Measurements from ENCODE around the gene SSNA1. TPM values are rescaled to one million over a fixed set of nuclear protein-coding genes. Genes with fewer than 3 reads are reported as not detected.
A peak's percentile ranks its signal among the peaks of the same experiment; 100 is the strongest.

The SSNA1 gene
- total RNA-seq, 2 donors from 2014 or later: 43.7 to 84.7 TPM

DNA sequence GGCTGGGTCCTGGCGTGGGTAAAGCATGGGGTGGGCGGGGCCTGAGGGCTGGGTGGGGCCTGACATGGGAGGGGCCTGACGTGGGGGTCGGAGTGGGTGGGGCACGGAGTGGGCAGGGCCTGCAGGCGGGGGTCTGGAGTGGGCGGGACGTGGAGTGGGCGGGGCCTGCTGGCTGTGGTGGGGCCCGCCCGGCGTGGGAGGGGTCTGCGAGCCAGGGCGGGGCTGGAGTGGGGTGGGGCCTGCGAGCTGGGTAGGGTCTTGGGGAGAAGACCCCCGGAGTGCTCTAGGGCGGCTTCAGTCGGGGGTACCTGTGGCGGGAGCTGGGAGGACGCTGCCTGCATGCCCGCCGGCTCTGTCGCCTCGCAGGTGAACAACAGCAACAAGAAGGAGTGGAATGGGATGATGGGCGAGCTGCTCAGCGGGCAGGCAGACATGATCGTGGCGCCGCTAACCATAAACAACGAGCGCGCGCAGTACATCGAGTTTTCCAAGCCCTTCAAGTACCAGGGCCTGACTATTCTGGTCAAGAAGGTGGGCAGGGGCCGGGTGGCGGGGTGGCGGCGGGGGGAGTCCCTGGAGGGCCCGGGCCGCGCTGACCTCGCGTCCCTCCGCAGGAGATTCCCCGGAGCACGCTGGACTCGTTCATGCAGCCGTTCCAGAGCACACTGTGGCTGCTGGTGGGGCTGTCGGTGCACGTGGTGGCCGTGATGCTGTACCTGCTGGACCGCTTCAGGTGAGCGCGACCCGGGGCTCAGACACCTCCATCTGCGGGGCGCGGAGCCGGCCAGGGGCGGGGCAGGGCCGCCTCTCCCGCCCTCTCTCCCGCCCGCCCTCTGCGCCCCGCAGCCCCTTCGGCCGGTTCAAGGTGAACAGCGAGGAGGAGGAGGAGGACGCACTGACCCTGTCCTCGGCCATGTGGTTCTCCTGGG lies 26.7 kb upstream of the SSNA1 start:
- no peak overlapping the region for H3K27ac Mint-ChIP-seq
- H3K4me3 Mint-ChIP-seq: no peak overlapping the region
- H3K36me3 Mint-ChIP-seq (ENCODE audit: low read depth): no peaks in the 10 kb centered on the region

DNA sequence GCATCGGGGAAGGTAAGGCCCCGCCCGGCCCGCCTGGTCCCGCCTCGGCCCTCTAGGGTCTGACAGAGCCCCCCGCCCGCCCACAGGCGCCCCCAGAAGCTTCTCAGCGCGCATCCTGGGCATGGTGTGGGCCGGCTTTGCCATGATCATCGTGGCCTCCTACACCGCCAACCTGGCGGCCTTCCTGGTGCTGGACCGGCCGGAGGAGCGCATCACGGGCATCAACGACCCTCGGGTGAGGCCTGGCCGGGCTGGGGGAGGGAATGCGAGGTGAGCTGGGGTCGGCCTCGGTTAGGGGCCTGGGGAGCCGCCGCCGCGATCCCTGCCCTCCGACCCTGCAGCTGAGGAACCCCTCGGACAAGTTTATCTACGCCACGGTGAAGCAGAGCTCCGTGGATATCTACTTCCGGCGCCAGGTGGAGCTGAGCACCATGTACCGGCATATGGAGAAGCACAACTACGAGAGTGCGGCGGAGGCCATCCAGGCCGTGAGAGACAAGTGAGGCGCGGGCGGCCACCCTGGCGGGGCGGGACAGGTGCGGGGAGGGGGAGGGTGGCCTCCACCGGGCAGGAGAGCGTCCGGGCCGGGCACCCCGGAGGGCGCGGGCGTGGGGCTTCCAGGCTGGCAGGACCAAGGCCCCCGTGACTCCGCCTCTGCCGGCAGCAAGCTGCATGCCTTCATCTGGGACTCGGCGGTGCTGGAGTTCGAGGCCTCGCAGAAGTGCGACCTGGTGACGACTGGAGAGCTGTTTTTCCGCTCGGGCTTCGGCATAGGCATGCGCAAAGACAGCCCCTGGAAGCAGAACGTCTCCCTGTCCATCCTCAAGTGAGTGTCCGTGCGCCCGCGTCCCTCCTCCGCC lies 25.7 kb upstream of the SSNA1 start:
- Mint-ChIP-seq H3K27me3 (peaks cover 25% of the 10 kb centered on the region), H3K27ac (no peak overlapping the region), H3K4me3 (no peak overlapping the region), H3K9me3 (no peaks in the 10 kb centered on the region), H3K36me3 (ENCODE audit: low read depth) (no peaks in the 10 kb centered on the region), H3K4me1 (peaks cover 5% of the 10 kb centered on the region)
- ATAC-seq (replicated peaks): no peak

More for the DNA sequence above, 26.7 kb upstream of the SSNA1 start:
- H3K27me3 Mint-ChIP-seq: peaks cover 25% of the 10 kb centered on the region
- ATAC-seq (replicated peaks): no peak
- H3K9me3 Mint-ChIP-seq: no peaks in the 10 kb centered on the region
- H3K4me1 Mint-ChIP-seq: peaks cover 5% of the 10 kb centered on the region

DNA sequence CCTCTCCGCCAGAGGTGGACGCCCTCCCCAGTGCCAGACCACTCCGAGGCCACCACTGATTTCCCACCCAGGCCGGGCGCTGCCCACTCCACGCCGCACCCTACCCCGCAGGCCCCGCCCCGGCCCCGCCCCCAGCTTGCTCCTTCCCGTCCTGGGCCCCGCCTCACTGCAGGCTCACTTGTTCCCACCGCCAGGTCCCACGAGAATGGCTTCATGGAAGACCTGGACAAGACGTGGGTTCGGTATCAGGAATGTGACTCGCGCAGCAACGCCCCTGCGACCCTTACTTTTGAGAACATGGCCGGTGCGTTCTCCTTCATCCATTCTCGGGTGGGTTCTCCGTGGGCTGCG lies 25.1 kb upstream of the SSNA1 start:
- no peak for ATAC-seq (replicated peaks)
- Mint-ChIP-seq H3K4me3 (peak overlapping the region; percentile 19), H3K27ac (no peak overlapping the region), H3K4me1 (peaks cover 5% of the 10 kb centered on the region), H3K36me3 (ENCODE audit: low read depth) (no peaks in the 10 kb centered on the region), H3K9me3 (no peaks in the 10 kb centered on the region), H3K27me3 (peaks cover 20% of the 10 kb centered on the region)

DNA sequence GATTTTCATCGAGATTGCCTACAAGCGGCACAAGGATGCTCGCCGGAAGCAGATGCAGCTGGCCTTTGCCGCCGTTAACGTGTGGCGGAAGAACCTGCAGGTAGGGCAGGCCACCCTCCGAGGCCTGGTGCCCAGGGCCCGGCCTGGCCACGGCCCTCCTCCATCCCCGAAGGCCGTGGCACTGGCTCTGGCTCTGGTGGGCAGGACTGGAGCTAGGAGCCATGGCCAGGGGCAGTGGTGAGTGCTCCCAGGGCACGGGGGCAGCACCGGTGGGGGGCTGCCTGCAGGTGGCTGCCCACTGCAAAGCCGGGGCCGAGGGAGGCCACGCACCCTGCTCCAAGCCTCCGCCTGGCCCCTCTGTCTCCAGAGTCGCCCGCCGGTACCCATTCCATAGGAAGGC lies 24.7 kb upstream of the SSNA1 start:
- Mint-ChIP-seq H3K27me3 (peaks cover 20% of the 10 kb centered on the region), H3K27ac (no peak overlapping the region), H3K4me3 (peak overlapping the region; percentile 19), H3K36me3 (ENCODE audit: low read depth) (no peaks in the 10 kb centered on the region), H3K4me1 (peaks cover 5% of the 10 kb centered on the region), H3K9me3 (no peaks in the 10 kb centered on the region)
- no peak for ATAC-seq (replicated peaks)

DNA sequence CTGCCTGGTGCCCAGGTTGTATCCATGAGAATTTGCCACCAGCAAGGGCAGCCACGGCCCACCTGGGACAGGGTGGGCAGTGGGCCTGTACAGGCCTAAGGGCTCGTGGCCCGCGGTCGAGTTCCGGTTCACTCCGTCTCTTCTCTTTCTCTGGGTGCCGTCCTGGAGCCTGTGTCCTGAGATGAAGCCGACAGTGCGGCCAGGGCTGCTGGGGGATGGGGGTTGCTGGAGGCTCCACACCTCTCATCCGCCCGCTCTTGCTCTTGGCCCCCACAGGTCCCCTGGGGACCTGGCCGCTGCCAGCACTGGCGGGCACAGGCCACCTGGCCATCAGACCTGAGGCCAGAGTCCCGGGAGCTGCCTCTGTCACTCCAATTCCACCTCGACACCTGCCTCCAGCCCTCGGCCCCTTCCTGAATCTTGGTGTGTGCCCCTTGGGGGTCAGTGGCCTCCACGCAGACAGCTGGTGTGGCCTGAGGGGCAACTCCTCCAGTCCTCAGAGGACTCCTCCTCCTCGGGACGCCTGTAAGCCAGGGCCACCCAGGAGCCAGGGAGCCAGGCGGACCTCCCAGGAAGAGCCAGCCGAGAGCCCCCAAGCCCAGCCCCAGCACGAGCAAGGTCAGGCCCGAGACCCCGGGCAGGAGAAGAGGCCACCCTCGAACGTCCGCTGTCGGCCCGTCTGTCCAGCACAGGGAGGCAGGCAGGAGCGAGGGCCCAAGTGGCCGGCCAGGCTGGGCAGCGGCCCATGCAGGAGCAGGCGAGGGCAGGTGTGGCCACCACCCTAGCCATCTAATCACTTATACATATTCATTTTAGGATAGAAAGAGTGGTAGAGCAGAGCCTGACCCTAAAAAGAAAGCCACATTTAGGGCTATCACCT lies 23.9 kb upstream of the SSNA1 start:
- Mint-ChIP-seq H3K4me1 (no peaks in the 10 kb centered on the region), H3K27me3 (peaks cover 13% of the 10 kb centered on the region), H3K36me3 (ENCODE audit: low read depth) (no peaks in the 10 kb centered on the region), H3K4me3 (no peak overlapping the region), H3K27ac (no peak overlapping the region), H3K9me3 (no peaks in the 10 kb centered on the region)
- no peak for ATAC-seq (replicated peaks)

DNA sequence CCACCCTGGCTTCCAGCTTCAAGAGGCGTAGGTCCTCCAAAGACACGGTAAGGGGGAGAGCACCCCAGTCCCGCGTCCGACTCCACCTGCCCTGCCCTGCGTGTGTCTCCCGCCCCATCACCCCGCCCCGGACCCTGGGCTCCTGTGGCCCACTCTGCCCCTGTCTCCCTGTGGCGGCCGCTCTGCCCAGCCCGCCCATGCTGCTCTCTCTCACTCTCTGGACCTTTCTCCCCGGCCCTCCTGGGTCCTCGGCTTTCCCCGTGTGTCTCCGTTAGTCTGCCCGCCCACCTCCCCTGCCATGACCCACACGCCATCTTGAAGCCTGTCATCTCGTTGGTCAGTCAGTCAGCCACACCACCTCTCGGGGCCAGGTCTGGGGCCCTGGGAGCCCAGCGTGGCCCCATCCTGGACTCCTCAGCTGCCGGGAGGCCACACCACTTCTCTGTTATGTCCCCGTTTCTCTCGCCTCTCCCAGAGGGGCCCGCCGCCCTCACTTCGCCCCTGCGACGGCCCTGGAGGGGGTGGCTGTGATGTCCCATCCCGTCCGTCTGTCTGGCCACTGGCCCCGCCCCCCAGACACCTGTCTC lies 23.1 kb upstream of the SSNA1 start:
- ATAC-seq (replicated peaks): no peak

DNA sequence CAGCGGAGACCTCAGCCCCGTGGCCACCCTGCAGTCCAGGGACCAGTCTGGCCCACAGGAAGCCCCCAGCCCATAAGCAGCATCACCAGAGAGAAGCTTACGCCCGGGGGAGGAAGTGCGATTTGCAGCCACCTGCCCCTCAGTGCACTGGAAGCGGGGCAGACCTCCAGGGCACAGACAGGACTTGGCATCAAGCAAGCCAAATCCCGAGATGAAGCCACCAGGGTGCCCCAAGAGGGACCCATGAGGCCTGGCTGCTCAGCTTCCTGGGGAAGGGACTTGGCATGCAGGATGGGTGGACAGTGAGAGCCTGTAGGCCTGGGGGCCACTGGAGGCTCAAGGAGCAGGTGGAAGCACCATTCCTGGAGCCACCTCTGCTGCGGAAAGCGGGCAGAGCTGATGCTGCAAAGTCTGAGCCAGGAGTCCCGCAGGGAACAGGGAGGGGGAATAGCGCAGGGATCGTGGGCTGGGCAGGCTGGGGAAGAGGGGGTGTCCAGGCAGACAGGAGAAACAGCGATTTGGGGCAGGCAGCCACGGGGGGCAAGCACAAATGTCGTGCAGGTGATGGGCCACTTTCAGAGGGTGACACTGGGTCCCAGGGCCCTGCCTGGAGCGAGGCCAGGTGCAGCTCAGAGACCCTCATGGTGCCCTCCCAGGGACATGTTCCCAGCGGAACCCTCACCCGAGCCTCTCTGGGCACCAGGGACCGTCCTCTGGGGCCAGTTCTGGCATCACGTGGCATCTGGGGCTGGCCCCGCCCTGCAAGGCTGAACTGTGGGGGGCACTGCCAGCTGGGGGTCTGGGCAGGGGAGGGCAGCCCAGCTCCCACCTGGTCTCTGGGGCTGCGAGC lies 21.9 kb upstream of the SSNA1 start:
- H3K4me3 Mint-ChIP-seq: peak overlapping the region; percentile 17
- no peaks in the 10 kb centered on the region for H3K4me1 Mint-ChIP-seq
- no peaks in the 10 kb centered on the region for H3K36me3 Mint-ChIP-seq (ENCODE audit: low read depth)
- no peak for ATAC-seq (replicated peaks)
- H3K27me3 Mint-ChIP-seq: peaks cover 13% of the 10 kb centered on the region
- no peak overlapping the region for H3K27ac Mint-ChIP-seq
- no peaks in the 10 kb centered on the region for H3K9me3 Mint-ChIP-seq

More for the DNA sequence above, 23.1 kb upstream of the SSNA1 start:
- Mint-ChIP-seq H3K4me1 (no peaks in the 10 kb centered on the region), H3K4me3 (no peak overlapping the region), H3K27ac (no peak overlapping the region), H3K36me3 (ENCODE audit: low read depth) (no peaks in the 10 kb centered on the region), H3K9me3 (no peaks in the 10 kb centered on the region), H3K27me3 (peaks cover 10% of the 10 kb centered on the region)

DNA sequence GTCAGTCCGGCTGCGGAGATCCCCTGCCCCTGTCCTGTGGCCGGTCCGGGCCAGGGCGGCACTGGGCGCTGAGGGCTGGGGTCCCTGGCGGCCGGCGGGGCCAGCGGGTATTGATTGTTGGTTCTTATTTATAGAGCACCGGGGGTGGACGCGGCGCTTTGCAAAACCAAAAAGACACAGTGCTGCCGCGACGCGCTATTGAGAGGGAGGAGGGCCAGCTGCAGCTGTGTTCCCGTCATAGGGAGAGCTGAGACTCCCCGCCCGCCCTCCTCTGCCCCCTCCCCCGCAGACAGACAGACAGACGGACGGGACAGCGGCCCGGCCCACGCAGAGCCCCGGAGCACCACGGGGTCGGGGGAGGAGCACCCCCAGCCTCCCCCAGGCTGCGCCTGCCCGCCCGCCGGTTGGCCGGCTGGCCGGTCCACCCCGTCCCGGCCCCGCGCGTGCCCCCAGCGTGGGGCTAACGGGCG lies 21.2 kb upstream of the SSNA1 start:
- ATAC-seq (replicated peaks): no peak
- Mint-ChIP-seq H3K27ac (no peak overlapping the region), H3K27me3 (peaks cover 13% of the 10 kb centered on the region), H3K36me3 (ENCODE audit: low read depth) (no peaks in the 10 kb centered on the region), H3K4me1 (no peaks in the 10 kb centered on the region), H3K4me3 (no peak overlapping the region), H3K9me3 (no peaks in the 10 kb centered on the region)

DNA sequence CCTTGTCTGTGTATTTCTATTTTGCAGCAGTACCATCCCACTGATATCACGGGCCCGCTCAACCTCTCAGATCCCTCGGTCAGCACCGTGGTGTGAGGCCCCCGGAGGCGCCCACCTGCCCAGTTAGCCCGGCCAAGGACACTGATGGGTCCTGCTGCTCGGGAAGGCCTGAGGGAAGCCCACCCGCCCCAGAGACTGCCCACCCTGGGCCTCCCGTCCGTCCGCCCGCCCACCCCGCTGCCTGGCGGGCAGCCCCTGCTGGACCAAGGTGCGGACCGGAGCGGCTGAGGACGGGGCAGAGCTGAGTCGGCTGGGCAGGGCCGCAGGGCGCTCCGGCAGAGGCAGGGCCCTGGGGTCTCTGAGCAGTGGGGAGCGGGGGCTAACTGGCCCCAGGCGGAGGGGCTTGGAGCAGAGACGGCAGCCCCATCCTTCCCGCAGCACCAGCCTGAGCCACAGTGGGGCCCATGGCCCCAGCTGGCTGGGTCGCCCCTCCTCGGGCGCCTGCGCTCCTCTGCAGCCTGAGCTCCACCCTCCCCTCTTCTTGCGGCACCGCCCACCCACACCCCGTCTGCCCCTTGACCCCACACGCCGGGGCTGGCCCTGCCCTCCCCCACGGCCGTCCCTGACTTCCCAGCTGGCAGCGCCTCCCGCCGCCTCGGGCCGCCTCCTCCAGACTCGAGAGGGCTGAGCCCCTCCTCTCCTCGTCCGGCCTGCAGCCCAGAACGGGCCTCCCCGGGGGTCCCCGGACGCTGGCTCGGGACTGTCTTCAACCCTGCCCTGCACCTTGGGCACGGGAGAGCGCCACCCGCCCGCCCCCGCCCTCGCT lies 20.5 kb upstream of the SSNA1 start:
- Mint-ChIP-seq H3K4me3 (no peak overlapping the region), H3K27me3 (peaks cover 13% of the 10 kb centered on the region), H3K36me3 (ENCODE audit: low read depth) (no peaks in the 10 kb centered on the region), H3K4me1 (no peaks in the 10 kb centered on the region), H3K9me3 (no peaks in the 10 kb centered on the region), H3K27ac (no peak overlapping the region)
- ATAC-seq (replicated peaks): no peak

DNA sequence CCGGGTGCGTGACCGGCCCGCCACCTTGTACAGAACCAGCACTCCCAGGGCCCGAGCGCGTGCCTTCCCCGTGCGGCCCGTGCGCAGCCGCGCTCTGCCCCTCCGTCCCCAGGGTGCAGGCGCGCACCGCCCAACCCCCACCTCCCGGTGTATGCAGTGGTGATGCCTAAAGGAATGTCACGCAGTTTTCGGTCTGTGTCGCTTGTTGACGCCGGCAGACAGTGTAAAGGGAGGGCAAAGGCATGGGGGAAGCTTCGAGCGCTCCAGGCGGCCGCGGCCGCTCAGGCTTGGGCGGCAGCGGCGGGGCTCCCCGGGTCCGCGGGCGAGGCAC lies 19.9 kb upstream of the SSNA1 start:
- peak; percentile 9 for ATAC-seq (replicated peaks)

DNA sequence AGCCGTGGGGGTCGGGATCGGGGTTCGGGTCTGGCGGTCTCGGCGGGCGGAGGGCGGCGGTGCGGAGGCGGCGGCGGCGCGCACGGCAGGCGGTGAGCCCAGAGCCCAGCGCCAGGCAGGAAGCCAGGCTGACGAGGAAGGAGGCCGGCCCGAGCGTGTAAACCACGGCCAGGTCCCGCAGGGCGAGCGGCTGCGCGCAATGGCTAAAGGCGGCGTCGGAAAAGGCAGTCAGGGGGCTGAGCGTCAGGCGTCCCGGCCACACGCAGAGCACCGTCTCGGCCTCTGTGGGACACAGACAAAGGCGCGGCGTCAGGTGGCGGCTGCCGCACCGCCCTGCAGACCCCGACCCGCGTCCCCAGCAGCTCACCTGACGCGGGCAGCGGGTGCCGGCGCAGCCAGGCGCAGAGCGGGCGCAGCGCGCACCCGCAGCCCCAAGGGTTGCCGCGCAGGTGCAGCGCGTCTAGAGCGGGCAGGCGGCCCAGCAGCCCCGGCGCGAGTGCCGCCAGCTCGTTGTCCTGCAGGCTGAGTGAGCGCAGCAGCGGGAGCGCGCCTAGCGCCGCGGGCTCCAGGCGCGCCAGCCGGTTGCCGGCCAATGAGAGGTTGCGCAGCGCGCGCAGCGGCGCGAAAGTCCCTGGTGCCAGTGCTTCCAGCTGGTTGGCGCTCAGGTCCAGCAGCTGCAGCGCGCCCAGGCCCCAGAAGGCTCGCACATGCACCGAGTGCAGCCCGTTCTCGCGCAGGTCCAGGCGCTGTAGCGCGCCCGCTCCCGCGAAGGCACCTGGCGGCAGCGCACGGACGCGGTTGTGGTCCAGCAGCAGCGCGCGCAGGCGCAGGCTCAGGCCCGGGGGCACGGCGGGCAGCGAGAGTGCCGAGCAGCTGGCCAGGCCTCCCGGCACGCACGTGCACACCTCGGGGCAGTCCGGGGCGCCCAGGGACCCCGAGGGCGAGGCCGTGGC lies 19.3 kb upstream of the SSNA1 start:
- no peaks in the 10 kb centered on the region for H3K4me1 Mint-ChIP-seq
- H3K27me3 Mint-ChIP-seq: peaks cover 10% of the 10 kb centered on the region
- H3K36me3 Mint-ChIP-seq (ENCODE audit: low read depth): no peaks in the 10 kb centered on the region
- no peak overlapping the region for H3K4me3 Mint-ChIP-seq
- no peaks in the 10 kb centered on the region for H3K9me3 Mint-ChIP-seq
- peak; percentile 14 for ATAC-seq (replicated peaks)
- H3K27ac Mint-ChIP-seq: no peak overlapping the region

More for the DNA sequence above, 19.9 kb upstream of the SSNA1 start:
- H3K4me3 Mint-ChIP-seq: no peak overlapping the region
- no peaks in the 10 kb centered on the region for H3K4me1 Mint-ChIP-seq
- H3K36me3 Mint-ChIP-seq (ENCODE audit: low read depth): no peaks in the 10 kb centered on the region
- H3K27ac Mint-ChIP-seq: no peak overlapping the region
- peaks cover 10% of the 10 kb centered on the region for H3K27me3 Mint-ChIP-seq
- no peaks in the 10 kb centered on the region for H3K9me3 Mint-ChIP-seq

DNA sequence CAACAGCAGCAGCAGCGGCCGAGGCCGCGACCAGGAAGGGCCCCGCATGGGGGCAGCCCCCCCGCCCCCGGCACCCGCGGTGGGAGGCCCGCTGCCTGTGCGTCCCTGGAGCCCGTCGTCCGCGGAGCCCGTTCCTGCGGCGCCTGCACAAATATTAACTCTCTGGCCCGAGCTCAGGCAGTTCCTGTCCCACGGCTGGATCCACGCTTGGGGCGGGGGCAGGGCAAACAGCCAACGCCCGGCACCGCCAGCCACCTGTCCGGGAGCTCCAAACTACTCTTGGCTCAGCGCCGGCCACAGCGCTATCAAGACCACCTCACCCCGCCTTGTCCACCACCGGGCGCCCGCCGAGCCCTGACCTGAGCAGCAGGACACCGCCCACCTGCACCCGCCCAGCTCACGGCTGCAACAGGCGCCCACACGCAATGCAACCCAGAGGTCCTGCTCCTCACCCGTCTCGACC lies 18.5 kb upstream of the SSNA1 start, which contains the start of gene LRRC26:
Gene LRRC26 (minus strand): TSS at position 156 of the 463 bp plus-strand sequence. CDS start 108 bp downstream, at position 48.
- no peak within 1 kb of the TSS for H3K27ac Mint-ChIP-seq
- no peak within 1 kb of the TSS for H3K4me3 Mint-ChIP-seq
- peaks cover 10% of the 10 kb centered on the region for H3K27me3 Mint-ChIP-seq
- H3K36me3 Mint-ChIP-seq (ENCODE audit: low read depth): no peaks in the 10 kb centered on the region
- H3K4me1 Mint-ChIP-seq: no peaks in the 10 kb centered on the region
- ATAC-seq (replicated peaks): no peak
- H3K9me3 Mint-ChIP-seq: no peaks in the 10 kb centered on the region
